ENCODE results near the gene PLCL2. TPM values are rescaled to one million over a fixed set of nuclear protein-coding genes. Genes with fewer than 3 reads are reported as not detected.

PLCL2 gene
- total RNA-seq, 1 donor from 2014 or later = 0.85 TPM

- TF ChIP-seq CTCF (IDR thresholded peaks at IDR 0.05) = no peak
- Mint-ChIP-seq H3K4me1 (ENCODE audit: low read depth) (no peaks in the 10 kb centered on the region), H3K27ac (ENCODE audit: unreplicated experiment) (no peak overlapping the region), H3K4me3 (ENCODE audit: unreplicated experiment) (no peak overlapping the region), H3K36me3 (ENCODE audit: low read depth) (no peaks in the 10 kb centered on the region), H3K9me3 (ENCODE audit: low read depth) (peaks cover 11% of the 10 kb centered on the region), H3K27me3 (ENCODE audit: low read depth) (peaks cover 5% of the 10 kb centered on the region)
- DNase-seq (ENCODE audit: low spot score) = no peak
Measured at GRCh38 chr3:17138246-17139039, 253.7 kb downstream of the PLCL2 start.
